Measurements from ENCODE around the gene CYP27C1.
"Not testable (repeated sequence)": the region's sequence is repeated elsewhere in the genome, so short reads cannot be mapped to it uniquely, and the experiment has no call there.

Gene CYP27C1

GRCh38 chr2:127220102-127220767, at the start of gene CYP27C1:
TSS of gene CYP27C1 (minus strand) at chr2:127220299. CDS start at chr2:127220270, 29 bp downstream.
- no peak within 1 kb of the TSS for H3K27ac ChIP-seq
- peaks cover 52% of the 10 kb centered on the region for H3K27me3 ChIP-seq
- H3K4me1 ChIP-seq: peaks cover 5% of the 10 kb centered on the region; the same call in 1 of the 2 replicates
- peak within 1 kb of the TSS; percentile 73 for H3K4me2 ChIP-seq
- no peaks in the 10 kb centered on the region; the same call in 1 of the 2 replicates for H4K20me1 ChIP-seq
- no peak for TF ChIP-seq Cebpa-rat (IDR thresholded peaks at IDR 0.05)
- no peak within 1 kb of the TSS for H3K9ac ChIP-seq
- H3K4me3 ChIP-seq: peak within 1 kb of the TSS; percentile 61
- H3K9me3 ChIP-seq: peaks cover 49% of the 10 kb centered on the region
- H3K36me3 ChIP-seq: no peaks in the 10 kb centered on the region

- Histone ChIP-seq H3K4me1 (no peaks in the 10 kb centered on the region), H3K9me3 (no peaks in the 10 kb centered on the region), H3K4me2 (no peak overlapping the region), H3K27me3 (no peaks in the 10 kb centered on the region), H3K9ac (no peak overlapping the region), H3K36me3 (peaks cover 94% of the 10 kb centered on the region), H3K27ac (no peak overlapping the region), H4K20me1 (no peaks in the 10 kb centered on the region), H3K4me3 (no peak overlapping the region)
- TF ChIP-seq Cebpa-rat (IDR thresholded peaks at IDR 0.05): no peak
Observed at GRCh38 chr2:127261804-127262406, 41.8 kb upstream of the CYP27C1 start.

- H3K4me3 ChIP-seq: no peak overlapping the region
Observed at GRCh38 chr2:127259355-127259754, 39.3 kb upstream of the CYP27C1 start.

DNA sequence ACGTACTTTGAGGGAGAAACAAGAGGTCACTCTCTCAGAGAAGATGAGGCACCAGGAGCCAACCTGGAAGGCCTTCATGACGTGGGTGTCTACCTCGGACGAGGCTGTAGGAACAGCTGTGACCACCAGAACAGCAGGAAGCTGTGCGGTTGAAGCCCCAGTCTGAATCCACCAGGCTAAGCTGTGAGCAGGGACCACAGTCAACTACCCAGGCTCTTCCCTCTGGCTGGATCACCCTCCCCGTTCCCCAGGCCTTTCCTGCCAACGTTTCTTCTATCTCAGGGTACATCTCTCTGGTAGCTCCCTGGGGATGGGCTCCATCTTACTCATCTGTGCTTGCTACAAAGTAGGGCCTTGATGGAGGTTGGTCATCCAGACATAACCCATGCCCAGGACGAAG, 36.8 kb upstream of the CYP27C1 start:
- Histone ChIP-seq H3K4me3 (no peak overlapping the region), H4K20me1 (no peaks in the 10 kb centered on the region), H3K9ac (no peak overlapping the region), H3K4me1 (no peaks in the 10 kb centered on the region), H3K27me3 (no peaks in the 10 kb centered on the region), H3K27ac (no peak overlapping the region), H3K9me3 (no peaks in the 10 kb centered on the region), H3K4me2 (no peak overlapping the region), H3K36me3 (peaks cover 68% of the 10 kb centered on the region)
- TF ChIP-seq Cebpa-rat (IDR thresholded peaks at IDR 0.05): no peak

More at GRCh38 chr2:127259355-127259754, 39.3 kb upstream of the CYP27C1 start:
- TF ChIP-seq Cebpa-rat (IDR thresholded peaks at IDR 0.05): no peak
- Histone ChIP-seq H3K4me1 (no peaks in the 10 kb centered on the region), H3K9me3 (no peaks in the 10 kb centered on the region), H3K4me2 (no peak overlapping the region), H3K27me3 (no peaks in the 10 kb centered on the region), H3K9ac (no peak overlapping the region), H4K20me1 (no peaks in the 10 kb centered on the region), H3K27ac (no peak overlapping the region), H3K36me3 (peaks cover 90% of the 10 kb centered on the region)

DNA sequence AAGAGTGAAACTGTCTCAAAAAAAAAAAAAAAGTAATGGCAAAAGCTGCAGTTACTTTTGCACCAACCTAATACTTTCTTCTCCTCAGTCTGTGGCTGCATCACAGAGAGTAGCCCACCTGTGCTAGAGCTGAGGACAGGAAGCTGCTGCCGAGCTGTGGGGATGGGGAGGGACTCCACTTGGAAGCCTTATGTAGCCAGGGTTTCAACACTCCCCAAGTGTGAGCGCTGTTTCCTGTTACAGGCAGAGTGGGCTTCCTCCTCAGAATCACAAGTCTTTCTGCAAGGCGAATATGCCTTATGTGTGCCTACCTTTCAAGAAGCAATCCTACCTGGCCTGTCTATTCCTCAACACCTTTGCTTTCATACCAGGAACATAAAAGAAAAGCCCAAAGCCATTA, 36.3 kb upstream of the CYP27C1 start:
- Histone ChIP-seq H3K4me2 (no peak overlapping the region), H3K36me3 (peaks cover 63% of the 10 kb centered on the region), H3K9me3 (no peaks in the 10 kb centered on the region), H4K20me1 (no peaks in the 10 kb centered on the region), H3K27me3 (no peaks in the 10 kb centered on the region), H3K9ac (no peak overlapping the region), H3K4me3 (no peak overlapping the region), H3K4me1 (no peaks in the 10 kb centered on the region), H3K27ac (no peak overlapping the region)
- TF ChIP-seq Cebpa-rat (IDR thresholded peaks at IDR 0.05): no peak

DNA sequence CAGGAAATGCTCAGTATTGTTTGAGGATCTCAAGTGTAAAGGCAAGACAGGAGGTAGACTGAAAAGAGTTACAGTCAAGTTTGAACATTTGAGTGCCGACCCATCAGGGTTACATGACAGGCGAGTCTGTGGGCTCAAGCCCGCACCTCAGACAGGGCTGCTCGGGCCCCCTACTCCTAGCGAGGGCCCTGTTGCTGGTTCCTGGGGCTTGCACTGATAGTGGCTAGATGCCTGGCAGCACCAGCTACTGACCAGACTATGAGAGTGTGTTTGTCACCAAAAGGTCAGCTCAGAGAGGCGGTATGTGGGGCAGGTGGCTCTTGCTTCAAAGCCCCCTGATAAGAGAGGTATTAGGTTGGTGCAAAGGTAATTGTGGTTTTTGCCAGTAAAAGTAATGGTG, 35.6 kb upstream of the CYP27C1 start:
- H3K4me2 ChIP-seq: no peak overlapping the region
- peaks cover 57% of the 10 kb centered on the region for H3K36me3 ChIP-seq
- no peak overlapping the region for H3K27ac ChIP-seq
- H3K27me3 ChIP-seq: no peaks in the 10 kb centered on the region
- TF ChIP-seq Cebpa-rat (IDR thresholded peaks at IDR 0.05): no peak
- no peaks in the 10 kb centered on the region for H3K9me3 ChIP-seq
- no peak overlapping the region for H3K4me3 ChIP-seq
- H3K9ac ChIP-seq: no peak overlapping the region
- H3K4me1 ChIP-seq: no peaks in the 10 kb centered on the region
- no peaks in the 10 kb centered on the region for H4K20me1 ChIP-seq

GRCh38 chr2:127255146-127255545, 35.0 kb upstream of the CYP27C1 start:
- no peak for TF ChIP-seq Cebpa-rat (IDR thresholded peaks at IDR 0.05)
- Histone ChIP-seq H4K20me1 (no peaks in the 10 kb centered on the region), H3K4me2 (no peak overlapping the region), H3K4me3 (no peak overlapping the region), H3K27me3 (no peaks in the 10 kb centered on the region), H3K4me1 (no peaks in the 10 kb centered on the region), H3K36me3 (peaks cover 51% of the 10 kb centered on the region), H3K27ac (no peak overlapping the region), H3K9ac (no peak overlapping the region), H3K9me3 (no peaks in the 10 kb centered on the region)

GRCh38 chr2:127254386-127254981, 34.4 kb upstream of the CYP27C1 start:
- Histone ChIP-seq H3K36me3 (peaks cover 44% of the 10 kb centered on the region), H3K4me2 (no peak overlapping the region), H3K9ac (no peak overlapping the region), H4K20me1 (no peaks in the 10 kb centered on the region), H3K27ac (no peak overlapping the region), H3K4me1 (no peaks in the 10 kb centered on the region), H3K27me3 (no peaks in the 10 kb centered on the region), H3K9me3 (no peaks in the 10 kb centered on the region), H3K4me3 (no peak overlapping the region)
- TF ChIP-seq Cebpa-rat (IDR thresholded peaks at IDR 0.05): no peak

- not testable (repeated sequence) for H3K4me3 ChIP-seq, H3K27me3 ChIP-seq, H3K4me2 ChIP-seq, H3K27ac ChIP-seq, H4K20me1 ChIP-seq, H3K9ac ChIP-seq, H3K4me1 ChIP-seq
- Histone ChIP-seq H3K9me3 (peaks cover 48% of the 10 kb centered on the region), H3K36me3 (peaks cover 11% of the 10 kb centered on the region)
Observed at GRCh38 chr2:127241184-127241583, 21.1 kb upstream of the CYP27C1 start.

DNA sequence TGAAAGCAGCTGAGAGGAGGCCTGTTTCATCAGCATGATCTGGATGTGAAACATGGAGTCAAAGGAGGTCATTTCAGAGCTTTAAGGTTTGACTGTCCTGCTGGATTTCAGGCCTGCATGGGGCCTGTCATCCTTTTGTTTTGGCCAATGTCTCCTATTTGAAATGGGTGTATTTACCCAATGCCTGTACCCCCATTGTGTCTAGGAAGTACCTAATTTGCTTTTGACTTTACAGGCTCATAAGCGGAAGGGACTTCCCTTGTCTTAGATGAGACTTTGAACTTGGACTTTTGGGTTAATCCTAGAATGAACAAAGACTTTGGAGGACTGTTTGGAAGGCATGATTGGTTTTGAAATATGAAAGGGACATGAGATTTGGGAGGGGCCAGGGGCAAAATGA, 19.3 kb upstream of the CYP27C1 start:
- H4K20me1 ChIP-seq: no peaks in the 10 kb centered on the region
- no peak overlapping the region for H3K4me2 ChIP-seq
- no peak overlapping the region for H3K9ac ChIP-seq
- H3K4me3 ChIP-seq: no peak overlapping the region
- H3K9me3 ChIP-seq: peaks cover 48% of the 10 kb centered on the region
- TF ChIP-seq Cebpa-rat (IDR thresholded peaks at IDR 0.05): no peak
- peaks cover 11% of the 10 kb centered on the region for H3K36me3 ChIP-seq
- H3K27ac ChIP-seq: no peak overlapping the region
- no peaks in the 10 kb centered on the region for H3K4me1 ChIP-seq
- no peaks in the 10 kb centered on the region for H3K27me3 ChIP-seq

GRCh38 chr2:127237768-127238167, 17.7 kb upstream of the CYP27C1 start:
- peaks cover 48% of the 10 kb centered on the region for H3K9me3 ChIP-seq
- H3K4me3 ChIP-seq, H4K20me1 ChIP-seq, H3K9ac ChIP-seq, H3K27ac ChIP-seq, H3K4me2 ChIP-seq, H3K4me1 ChIP-seq, H3K27me3 ChIP-seq: not testable (repeated sequence)
- H3K36me3 ChIP-seq: peaks cover 11% of the 10 kb centered on the region
